ENCODE measurements around the gene CCDC97.

GRCh38 chr19:41325947-41326706 lies 16.2 kb downstream of the CCDC97 start:
- TF ChIP-seq POLR2A (IDR thresholded peaks at IDR 0.05) (no peak), CTCF (IDR thresholded peaks at IDR 0.05 in 4 of 5, conservative IDR thresholded peaks at IDR 0.05 in 1 of 5) (no peak)

All from gastrocnemius medialis (tissue), 4 donors.